ENCODE data around the gene DCUN1D1. TPM values are rescaled to one million over a fixed set of nuclear protein-coding genes. Genes with fewer than 3 reads are reported as not detected.
"Not testable (repeated sequence)": the region's sequence is repeated elsewhere in the genome, so short reads cannot be mapped to it uniquely, and the experiment has no call there.

The DCUN1D1 gene
- total RNA-seq, 3 donors from 2014 or later (not counting 1 experiment from before 2014, with no cell fraction given), result 46.5 to 62.0 (median 51.7) TPM

DNA sequence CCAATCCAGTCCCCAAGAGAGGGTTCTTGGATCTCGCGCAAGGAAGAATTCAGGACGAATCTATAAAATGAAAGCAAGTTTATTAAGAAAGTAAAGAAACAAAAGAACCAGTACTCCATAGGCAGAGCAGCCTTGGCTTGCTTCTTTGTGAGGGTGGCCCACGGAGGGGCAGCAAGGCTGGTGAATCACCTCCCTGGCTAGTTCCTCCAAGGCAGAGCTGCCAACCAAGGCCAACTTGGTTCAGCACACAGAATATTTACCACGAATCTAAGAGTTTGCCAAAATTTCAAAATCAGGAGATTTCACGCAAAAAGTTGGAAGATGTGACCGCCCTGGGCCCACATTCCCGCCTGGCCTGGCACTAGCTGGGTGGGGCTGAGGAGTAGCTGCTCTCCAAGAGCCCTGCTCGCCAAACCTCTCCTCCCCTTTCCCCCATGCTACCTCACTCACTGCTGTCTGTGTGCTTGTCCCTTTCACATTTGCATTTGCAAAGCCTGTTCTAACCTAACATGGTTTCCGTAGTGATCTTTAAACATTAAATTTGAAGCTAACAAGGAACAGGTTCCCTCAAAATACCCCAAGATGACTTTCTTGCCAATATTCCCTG, 26.2 kb upstream of the DCUN1D1 start:
- intact Hi-C loops (cut with micrococcal nuclease), result no loop called here
- no peaks in the 10 kb centered on the region for H3K36me3 Mint-ChIP-seq
- no peak for ATAC-seq

GRCh38 chr3:182999767-183000166, 19.4 kb upstream of the DCUN1D1 start:
- H3K27ac Mint-ChIP-seq, result no peak overlapping the region

More for the DNA sequence above, 26.2 kb upstream of the DCUN1D1 start:
- H3K4me3 Mint-ChIP-seq, result no peak overlapping the region
- H3K27ac Mint-ChIP-seq, result no peak overlapping the region
- no peaks in the 10 kb centered on the region for H3K4me1 ChIP-seq (ENCODE audit: control insufficient read depth, insufficient read depth, low read length)
- H3K27me3 ChIP-seq (ENCODE audit: control insufficient read depth, insufficient read depth, low read length), result no peaks in the 10 kb centered on the region
- H3K4me3 ChIP-seq (ENCODE audit: low read length), result no peak overlapping the region
- H3K9me3 ChIP-seq (ENCODE audit: control insufficient read depth, insufficient read depth, low read length), result no peaks in the 10 kb centered on the region
- no peaks in the 10 kb centered on the region for H3K27me3 Mint-ChIP-seq (ENCODE audit: low read depth in 2 of 2)
- H3K36me3 ChIP-seq (ENCODE audit: control insufficient read depth, insufficient read depth, low read length), result no peaks in the 10 kb centered on the region
- TF ChIP-seq, protein P1, sequence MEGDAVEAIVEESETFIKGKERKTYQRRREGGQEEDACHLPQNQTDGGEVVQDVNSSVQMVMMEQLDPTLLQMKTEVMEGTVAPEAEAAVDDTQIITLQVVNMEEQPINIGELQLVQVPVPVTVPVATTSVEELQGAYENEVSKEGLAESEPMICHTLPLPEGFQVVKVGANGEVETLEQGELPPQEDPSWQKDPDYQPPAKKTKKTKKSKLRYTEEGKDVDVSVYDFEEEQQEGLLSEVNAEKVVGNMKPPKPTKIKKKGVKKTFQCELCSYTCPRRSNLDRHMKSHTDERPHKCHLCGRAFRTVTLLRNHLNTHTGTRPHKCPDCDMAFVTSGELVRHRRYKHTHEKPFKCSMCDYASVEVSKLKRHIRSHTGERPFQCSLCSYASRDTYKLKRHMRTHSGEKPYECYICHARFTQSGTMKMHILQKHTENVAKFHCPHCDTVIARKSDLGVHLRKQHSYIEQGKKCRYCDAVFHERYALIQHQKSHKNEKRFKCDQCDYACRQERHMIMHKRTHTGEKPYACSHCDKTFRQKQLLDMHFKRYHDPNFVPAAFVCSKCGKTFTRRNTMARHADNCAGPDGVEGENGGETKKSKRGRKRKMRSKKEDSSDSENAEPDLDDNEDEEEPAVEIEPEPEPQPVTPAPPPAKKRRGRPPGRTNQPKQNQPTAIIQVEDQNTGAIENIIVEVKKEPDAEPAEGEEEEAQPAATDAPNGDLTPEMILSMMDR (IDR thresholded peaks at IDR 0.05), result no peak
- no peak overlapping the region for H3K27ac ChIP-seq (ENCODE audit: low read length)
- 96% methylated on average over 10 of the region's 10 CpGs for WGBS (ENCODE audit: insufficient coverage)
- H3K9me3 Mint-ChIP-seq, result no peaks in the 10 kb centered on the region
- H3K4me1 Mint-ChIP-seq, result no peaks in the 10 kb centered on the region
- DNase-seq, result no peak

GRCh38 chr3:182993486-182994201, 13.3 kb upstream of the DCUN1D1 start:
- not testable (repeated sequence) for H3K27me3 ChIP-seq (ENCODE audit: control insufficient read depth, insufficient read depth, low read length)

More at GRCh38 chr3:182999767-183000166, 19.4 kb upstream of the DCUN1D1 start:
- Histone ChIP-seq H3K36me3 (ENCODE audit: control insufficient read depth, insufficient read depth, low read length) (no peaks in the 10 kb centered on the region), H3K27me3 (ENCODE audit: control insufficient read depth, insufficient read depth, low read length) (no peaks in the 10 kb centered on the region), H3K9me3 (ENCODE audit: control insufficient read depth, insufficient read depth, low read length) (no peaks in the 10 kb centered on the region), H3K4me3 (ENCODE audit: low read length) (no peak overlapping the region), H3K4me1 (ENCODE audit: control insufficient read depth, insufficient read depth, low read length) (no peaks in the 10 kb centered on the region), H3K27ac (ENCODE audit: low read length) (no peak overlapping the region)
- no peaks in the 10 kb centered on the region for H3K4me1 Mint-ChIP-seq
- no peak overlapping the region for H3K4me3 Mint-ChIP-seq
- TF ChIP-seq, protein P1 (IDR thresholded peaks at IDR 0.05), result no peak
- no peak for ATAC-seq
- intact Hi-C loops (cut with micrococcal nuclease), result no loop called here
- 94% methylated on average over 1 of the region's 1 CpG for WGBS (ENCODE audit: insufficient coverage)
- H3K36me3 Mint-ChIP-seq, result no peaks in the 10 kb centered on the region
- peaks cover 0 to 3% of the 10 kb centered on the region in 2 donors for H3K27me3 Mint-ChIP-seq (ENCODE audit: low read depth in 2 of 2)
- no peaks in the 10 kb centered on the region for H3K9me3 Mint-ChIP-seq
- no peak for DNase-seq

GRCh38 chr3:182989566-182989965, 9.2 kb upstream of the DCUN1D1 start:
- intact Hi-C loops (cut with micrococcal nuclease), result no loop called here
- no peaks in the 10 kb centered on the region for H3K27me3 ChIP-seq (ENCODE audit: control insufficient read depth, insufficient read depth, low read length)
- TF ChIP-seq, protein P1 (IDR thresholded peaks at IDR 0.05), result no peak
- H3K9me3 Mint-ChIP-seq, result peaks cover 2 to 3% of the 10 kb centered on the region in 2 donors
- no peak for DNase-seq
- H3K27ac Mint-ChIP-seq, result no peak overlapping the region
- no peaks in the 10 kb centered on the region for H3K4me1 ChIP-seq (ENCODE audit: control insufficient read depth, insufficient read depth, low read length)
- H3K27me3 Mint-ChIP-seq (ENCODE audit: low read depth in 2 of 2), result no peaks in the 10 kb centered on the region
- no peaks in the 10 kb centered on the region for H3K9me3 ChIP-seq (ENCODE audit: control insufficient read depth, insufficient read depth, low read length)
- ATAC-seq, result no peak
- no peaks in the 10 kb centered on the region for H3K4me1 Mint-ChIP-seq
- no peaks in the 10 kb centered on the region for H3K36me3 Mint-ChIP-seq
- 95% methylated on average over 2 of the region's 3 CpGs for WGBS (ENCODE audit: insufficient coverage)
- H3K27ac ChIP-seq (ENCODE audit: low read length), result no peak overlapping the region
- no peak overlapping the region for H3K4me3 ChIP-seq (ENCODE audit: low read length)
- H3K4me3 Mint-ChIP-seq, result no peak overlapping the region
- no peaks in the 10 kb centered on the region for H3K36me3 ChIP-seq (ENCODE audit: control insufficient read depth, insufficient read depth, low read length)

More at GRCh38 chr3:182993486-182994201, 13.3 kb upstream of the DCUN1D1 start:
- DNase-seq; H3K36me3 ChIP-seq (ENCODE audit: control insufficient read depth, insufficient read depth, low read length); H3K4me1 Mint-ChIP-seq; H3K4me3 ChIP-seq (ENCODE audit: low read length); intact Hi-C loops (cut with micrococcal nuclease); H3K9me3 ChIP-seq (ENCODE audit: control insufficient read depth, insufficient read depth, low read length); H3K36me3 Mint-ChIP-seq; ATAC-seq; H3K4me1 ChIP-seq (ENCODE audit: control insufficient read depth, insufficient read depth, low read length); H3K27ac ChIP-seq (ENCODE audit: low read length); H3K27me3 Mint-ChIP-seq (ENCODE audit: low read depth in 2 of 2); H3K9me3 Mint-ChIP-seq; H3K27ac Mint-ChIP-seq; H3K4me3 Mint-ChIP-seq: not testable (repeated sequence)
- 58% methylated on average over 2 of the region's 4 CpGs for WGBS (ENCODE audit: insufficient coverage)

Data from natural killer cell (primary cell).